ENCODE measurements around the gene ADGRB3.

The ADGRB3 gene

DNA sequence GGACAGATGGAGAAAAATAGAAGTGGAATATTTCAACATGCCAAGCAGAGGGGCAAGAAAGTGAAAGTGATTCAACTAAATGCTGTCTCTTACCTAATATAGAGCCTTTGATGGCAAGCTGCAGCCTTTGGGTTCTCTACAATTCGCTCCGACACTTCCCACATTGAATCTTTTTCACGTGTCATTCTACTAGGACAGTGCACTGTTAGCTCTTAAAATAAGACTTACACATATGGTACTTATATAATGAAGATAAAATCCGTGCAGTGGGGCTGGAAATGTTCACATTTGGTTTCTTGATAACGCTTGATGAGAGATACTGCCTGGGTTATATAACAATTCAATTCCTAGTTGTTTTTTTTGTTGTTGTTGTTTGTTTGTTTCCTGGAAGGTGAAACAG lies 659.3 kb downstream of the ADGRB3 start:
- TF ChIP-seq, protein P1, sequence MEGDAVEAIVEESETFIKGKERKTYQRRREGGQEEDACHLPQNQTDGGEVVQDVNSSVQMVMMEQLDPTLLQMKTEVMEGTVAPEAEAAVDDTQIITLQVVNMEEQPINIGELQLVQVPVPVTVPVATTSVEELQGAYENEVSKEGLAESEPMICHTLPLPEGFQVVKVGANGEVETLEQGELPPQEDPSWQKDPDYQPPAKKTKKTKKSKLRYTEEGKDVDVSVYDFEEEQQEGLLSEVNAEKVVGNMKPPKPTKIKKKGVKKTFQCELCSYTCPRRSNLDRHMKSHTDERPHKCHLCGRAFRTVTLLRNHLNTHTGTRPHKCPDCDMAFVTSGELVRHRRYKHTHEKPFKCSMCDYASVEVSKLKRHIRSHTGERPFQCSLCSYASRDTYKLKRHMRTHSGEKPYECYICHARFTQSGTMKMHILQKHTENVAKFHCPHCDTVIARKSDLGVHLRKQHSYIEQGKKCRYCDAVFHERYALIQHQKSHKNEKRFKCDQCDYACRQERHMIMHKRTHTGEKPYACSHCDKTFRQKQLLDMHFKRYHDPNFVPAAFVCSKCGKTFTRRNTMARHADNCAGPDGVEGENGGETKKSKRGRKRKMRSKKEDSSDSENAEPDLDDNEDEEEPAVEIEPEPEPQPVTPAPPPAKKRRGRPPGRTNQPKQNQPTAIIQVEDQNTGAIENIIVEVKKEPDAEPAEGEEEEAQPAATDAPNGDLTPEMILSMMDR (IDR thresholded peaks at IDR 0.05; ENCODE audit: low read depth, low read length, missing control alignments) = no peak
- H3K4me3 ChIP-seq (ENCODE audit: low read depth, low read length) = no peak overlapping the region
- no peak for DNase-seq (ENCODE audit: low read depth)

DNA sequence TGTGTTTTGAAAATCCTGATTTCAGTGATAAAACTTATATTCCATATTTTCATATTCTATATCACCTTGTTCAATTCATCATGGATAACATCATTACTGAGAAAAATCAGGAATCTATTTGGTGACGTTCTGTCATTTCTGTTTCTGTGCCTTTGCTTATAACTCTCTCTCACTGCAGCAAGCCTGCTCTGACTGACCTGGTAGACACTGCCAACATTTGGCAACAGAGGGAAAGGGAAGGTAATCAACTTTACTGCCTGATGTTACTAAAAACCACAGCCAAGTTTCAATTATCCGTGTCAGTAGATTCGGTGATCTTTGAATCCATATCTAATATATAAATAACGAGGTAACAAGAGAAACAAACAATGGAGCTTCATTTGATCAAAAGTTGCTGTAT lies 659.8 kb downstream of the ADGRB3 start:
- TF ChIP-seq, protein P1 (IDR thresholded peaks at IDR 0.05; ENCODE audit: low read depth, low read length, missing control alignments) = no peak
- DNase-seq (ENCODE audit: low read depth) = no peak
- H3K4me3 ChIP-seq (ENCODE audit: low read depth, low read length) = no peak overlapping the region

DNA sequence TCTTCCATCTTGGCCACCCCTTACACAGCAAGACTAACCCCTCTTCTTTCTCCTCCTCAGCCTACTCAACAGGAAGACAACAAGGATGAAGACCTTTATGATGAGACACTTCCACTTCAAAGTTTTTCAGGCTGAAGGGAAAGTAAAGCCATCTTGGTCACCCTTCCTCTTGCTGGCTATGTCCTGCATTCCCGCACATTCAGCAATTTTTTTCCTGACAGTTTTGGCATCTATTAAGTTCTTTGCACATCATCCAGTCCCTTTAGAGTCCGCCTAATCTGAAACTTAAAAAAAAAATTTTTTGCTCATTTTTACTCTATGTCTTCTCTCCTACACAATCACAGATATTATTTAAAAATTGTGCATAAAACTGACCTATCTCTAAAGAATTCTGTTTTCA lies 668.3 kb downstream of the ADGRB3 start:
- TF ChIP-seq, protein P1 (IDR thresholded peaks at IDR 0.05; ENCODE audit: low read depth, low read length, missing control alignments) = no peak
- DNase-seq (ENCODE audit: low read depth) = no peak
- H3K4me3 ChIP-seq (ENCODE audit: low read depth, low read length) = no peak overlapping the region

DNA sequence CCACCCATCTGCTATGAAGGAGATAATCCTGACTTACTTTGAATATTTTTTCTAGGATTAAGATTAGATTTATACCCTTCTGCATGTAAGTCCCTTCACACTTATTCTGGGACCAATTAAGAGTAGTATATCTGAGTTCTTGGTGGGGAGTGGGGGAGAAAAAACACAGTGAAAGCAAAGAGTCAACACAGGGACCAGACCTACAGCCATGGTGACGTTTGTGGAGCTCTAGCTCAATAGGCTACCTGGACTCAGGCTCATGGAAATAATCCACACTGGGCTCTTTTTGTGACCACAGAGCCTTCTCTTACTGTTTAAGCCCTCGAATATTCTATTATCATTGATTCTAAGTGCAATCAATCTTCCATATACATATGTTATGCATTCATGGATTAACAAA lies 670.4 kb downstream of the ADGRB3 start:
- TF ChIP-seq, protein P1 (IDR thresholded peaks at IDR 0.05; ENCODE audit: low read depth, low read length, missing control alignments) = no peak
- no peak for DNase-seq (ENCODE audit: low read depth)
- no peak overlapping the region for H3K4me3 ChIP-seq (ENCODE audit: low read depth, low read length)

DNA sequence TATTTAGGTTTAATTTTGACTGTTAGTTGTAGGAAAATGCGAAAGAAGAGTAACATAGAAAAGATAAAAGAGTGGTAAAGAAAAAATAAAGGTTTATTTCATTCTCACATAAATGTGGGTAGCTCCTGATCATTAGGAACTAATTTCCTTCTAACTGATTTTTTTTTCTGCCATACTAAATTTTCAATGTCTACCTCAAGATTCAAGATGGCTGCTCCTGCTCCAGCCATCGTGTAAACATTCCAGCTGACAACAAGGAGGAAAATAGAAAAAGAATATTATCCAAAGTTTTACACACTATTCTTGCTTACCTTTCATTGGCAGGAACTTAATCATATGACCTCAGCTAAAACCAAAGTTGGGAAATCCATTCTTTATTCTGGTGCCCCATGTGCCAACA lies 673.5 kb downstream of the ADGRB3 start:
- TF ChIP-seq, protein P1 (IDR thresholded peaks at IDR 0.05; ENCODE audit: low read depth, low read length, missing control alignments) = no peak
- no peak overlapping the region for H3K4me3 ChIP-seq (ENCODE audit: low read depth, low read length)
- no peak for DNase-seq (ENCODE audit: low read depth)

DNA sequence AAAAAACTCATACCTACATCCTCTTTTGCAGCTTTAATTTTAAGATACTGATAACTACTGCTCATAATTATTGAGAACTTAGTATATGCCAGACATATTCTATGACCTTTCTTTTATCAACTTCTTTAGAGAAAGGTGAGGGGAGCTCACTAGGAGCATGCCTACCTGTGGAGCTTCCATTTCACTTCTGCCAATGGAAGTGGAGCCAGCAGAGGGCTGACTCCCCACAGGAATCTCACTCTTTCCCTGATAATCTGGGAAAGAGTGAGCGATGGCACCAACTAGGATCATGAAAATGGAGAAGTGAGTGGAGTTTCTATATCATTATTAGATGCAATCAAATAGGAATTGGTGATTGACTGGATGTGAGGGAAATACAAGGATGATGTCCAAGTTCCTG lies 676.8 kb downstream of the ADGRB3 start:
- TF ChIP-seq, protein P1 (IDR thresholded peaks at IDR 0.05; ENCODE audit: low read depth, low read length, missing control alignments) = no peak
- DNase-seq (ENCODE audit: low read depth) = no peak
- no peak overlapping the region for H3K4me3 ChIP-seq (ENCODE audit: low read depth, low read length)

DNA sequence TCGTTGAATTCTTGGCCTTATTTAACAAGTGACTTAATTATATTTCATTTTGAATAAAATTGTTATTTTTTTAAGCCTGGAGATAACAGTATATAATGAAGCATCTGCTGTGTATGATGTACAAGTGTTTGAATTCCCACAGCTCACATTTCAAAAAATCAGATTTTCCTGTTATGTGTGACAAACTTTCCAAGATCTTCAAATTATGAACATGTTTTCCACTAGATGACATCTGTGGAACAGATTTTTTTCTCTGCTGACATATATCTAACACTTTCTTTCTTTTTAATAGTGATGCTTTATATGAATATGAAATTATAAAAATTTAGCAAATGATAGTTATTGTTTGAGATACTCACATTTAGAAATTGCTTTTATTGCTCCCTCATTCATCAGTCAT lies 678.9 kb downstream of the ADGRB3 start:
- H3K4me3 ChIP-seq (ENCODE audit: low read depth, low read length) = no peak overlapping the region
- DNase-seq (ENCODE audit: low read depth) = no peak
- TF ChIP-seq, protein P1 (IDR thresholded peaks at IDR 0.05; ENCODE audit: low read depth, low read length, missing control alignments) = no peak

Data from GM12864 (cell line).